G401 (cell line): ENCODE measurements around the gene TXNRD2. TPM values are rescaled to one million over a fixed set of nuclear protein-coding genes. Genes with fewer than 3 reads are reported as not detected.

ENCODE experiments used
- DNase-seq: peaks from one replicate; pipeline ENCODE4 v3.0.0-alpha.2; 2015; ENCODE audit warnings: low spot score
- in situ Hi-C: cut with HindIII; loops from 2 replicates; pipeline ENCODE4 v1.10.0; 2016; ENCODE audit warnings: low sequenced_read_pairs, mixed read lengths
- total RNA-seq: library from RNA; depleted of rRNA; stranded (reverse); fragments of >200 nt; shearing (Covaris generic); gene quantifications from 2 replicates; pipeline ENCODE4 v1.2.3, GENCODE V29; 2014; rRNA removed

TXNRD2 gene
- total RNA-seq, 1 experiment from 2014 or later = 96.6 TPM

- in situ Hi-C loops = no loop called here
- no peak for DNase-seq
Measured at GRCh38 chr22:19825904-19826618, 115.6 kb downstream of the TXNRD2 start.

Other genes with a start within 250 kb of the TXNRD2 start
- gene SEPTIN5, start 227.3 kb downstream of the TXNRD2 start, total RNA-seq = 8.3 and 21.4 TPM in 2 replicates
- gene GP1BB, start 218.3 kb downstream of the TXNRD2 start, total RNA-seq = 3.2 and 4.7 TPM in 2 replicates
- 15.4 and 32.1 TPM in 2 replicates for gene TBX1, start 181.0 kb downstream of the TXNRD2 start, total RNA-seq
- 20.4 TPM in 2 replicates for gene GNB1L, start 86.9 kb downstream of the TXNRD2 start, total RNA-seq
- 4.6 and 11.0 TPM in 2 replicates for gene RTL10, start 86.9 kb downstream of the TXNRD2 start, total RNA-seq
- gene COMT, start within 50 bp of the TXNRD2 start, total RNA-seq = 142 and 187 TPM in 2 replicates
- 13.8 and 14.9 TPM in 2 replicates for gene ARVCF, start 75.0 kb upstream of the TXNRD2 start, total RNA-seq
- gene TANGO2, start 79.3 kb upstream of the TXNRD2 start, total RNA-seq = 13.2 and 19.0 TPM in 2 replicates
- 21.5 and 22.0 TPM in 2 replicates for gene DGCR8, start 138.4 kb upstream of the TXNRD2 start, total RNA-seq
- gene RANBP1, start 174.3 kb upstream of the TXNRD2 start, total RNA-seq = 883 and 1,003 TPM in 2 replicates
- gene TRMT2A, start 175.4 kb upstream of the TXNRD2 start, total RNA-seq = 22.4 and 55.8 TPM in 2 replicates
- 5.1 and 7.8 TPM in 2 replicates for gene ZDHHC8, start 190.0 kb upstream of the TXNRD2 start, total RNA-seq
- not detected in 2 replicates for gene CCDC188, start 209.2 kb upstream of the TXNRD2 start, total RNA-seq